H1 (cell line): ENCODE measurements around the gene SPINDOC. TPM values are rescaled to one million over a fixed set of nuclear protein-coding genes. Genes with fewer than 3 reads are reported as not detected.

Experiments used
- CTCF ChIA-PET: fragments of 300-600 bp; sonication (Branson Sonifier 250); formaldehyde crosslinking; loops from one replicate; lab custom pipeline; 2021; ENCODE audit not compliant: partially characterized antibody; lab: Charles Lee
- POLR2A ChIA-PET: fragments of 300-600 bp; sonication (Branson Sonifier 250); formaldehyde crosslinking; loops from one replicate; lab custom pipeline; 2021; ENCODE audit warnings: inconsistent platforms; ENCODE audit not compliant: partially characterized antibody; lab: Charles Lee
- DNase-seq, 2 experiments: peaks; one replicate each; pipeline versions ENCODE4 v3.0.0 to v3.0.0-alpha.2; 2010 to 2022; ENCODE audit warnings: low spot score in 2 of 2, low read depth in 1 of 2, mixed read lengths in 1 of 2
- FAIRE-seq: peaks from 2 replicates; lab custom pipeline; 2011; peaks lifted over from hg19 to GRCh38; lab: Jason Lieb, UNC
- H2AFZ ChIP-seq: 2 replicates; pipeline ENCODE4 v1.8.1; 2012; ENCODE audit warnings: low read length, inconsistent platforms
- H2AK5ac ChIP-seq: 2 replicates; pipeline ENCODE4 v1.6.1; 2013; ENCODE audit warnings: low read depth, low read length
- H2BK120ac ChIP-seq: replicated peaks from 2 replicates; pipeline ENCODE3; 2013; ENCODE audit warnings: low read depth, low read length, inconsistent platforms
- H2BK12ac ChIP-seq: 2 replicates; pipeline ENCODE4 v1.6.1; 2013; ENCODE audit warnings: low read depth, low read length
- H2BK15ac ChIP-seq: 2 replicates; pipeline ENCODE4 v1.6.1; 2013; ENCODE audit warnings: low read length
- H2BK20ac ChIP-seq: 2 replicates; pipeline ENCODE4 v1.6.1; 2013; ENCODE audit warnings: low read length
- H2BK5ac ChIP-seq: 2 replicates; pipeline ENCODE4 v1.6.1; 2013; ENCODE audit warnings: low read depth, low read length
- H3K14ac ChIP-seq: 2 replicates; pipeline ENCODE4 v1.6.1; 2013; ENCODE audit warnings: inconsistent platforms; ENCODE audit not compliant: insufficient read length
- H3K18ac ChIP-seq: 2 replicates; pipeline ENCODE4 v1.6.1; 2013; ENCODE audit warnings: low read length; ENCODE audit errors: extremely low read depth
- H3K23ac ChIP-seq: 2 replicates; pipeline ENCODE4 v1.6.1; 2013; ENCODE audit warnings: inconsistent platforms; ENCODE audit not compliant: insufficient read length
- H3K23me2 ChIP-seq: 2 replicates; pipeline ENCODE4 v1.6.1; 2013; ENCODE audit warnings: low read depth, low read length
- H3K27ac ChIP-seq: 2 replicates; pipeline ENCODE4 v1.6.1; 2011; ENCODE audit warnings: low read depth, low read length, inconsistent platforms
- H3K27me3 ChIP-seq, 4 experiments: replicated peaks in 1 of 4; 1 replicate in 1 of 4; 2 replicates in 3 of 4; pipeline versions ENCODE4 v1.6.1 to v1.8.1; 2011 to 2013; ENCODE audit warnings: low read length in 3 of 4, mild to moderate bottlenecking in 3 of 4, inconsistent platforms in 2 of 4, mixed read lengths in 2 of 4, moderate library complexity in 1 of 4; ENCODE audit not compliant: control insufficient read depth in 3 of 4, insufficient read depth in 3 of 4; ENCODE audit errors: extremely low read depth in 1 of 4
- H3K36me3 ChIP-seq, 4 experiments: 2 replicates each; pipeline versions ENCODE4 v1.6.1 to v1.8.1; 2011 to 2013; ENCODE audit warnings: mild to moderate bottlenecking in 4 of 4, low read length in 3 of 4, moderate library complexity in 2 of 4, control low read depth in 1 of 4, inconsistent platforms in 1 of 4; ENCODE audit not compliant: insufficient read depth in 4 of 4, control insufficient read depth in 2 of 4
- H3K4ac ChIP-seq: replicated peaks from 2 replicates; pipeline ENCODE3; 2013; ENCODE audit warnings: low read length, low read depth, mixed read lengths, inconsistent platforms; ENCODE audit not compliant: insufficient read length
- H3K4me1 ChIP-seq, 4 experiments: replicated peaks in 1 of 4; 1 replicate in 1 of 4; 2 replicates in 3 of 4; pipeline versions ENCODE4 v1.6.1 to v1.8.1; 2011 to 2013; ENCODE audit warnings: low read length in 3 of 4, inconsistent platforms in 2 of 4, mixed read lengths in 1 of 4; ENCODE audit not compliant: insufficient read depth in 4 of 4, control insufficient read depth in 3 of 4
- H3K4me2 ChIP-seq, 2 experiments: 2 replicates each; pipeline versions ENCODE4 v1.6.1 to v1.8.1; 2011 to 2013; ENCODE audit warnings: low read depth in 2 of 2, low read length in 2 of 2, control low read depth in 1 of 2, inconsistent platforms in 1 of 2, mild to moderate bottlenecking in 1 of 2; ENCODE audit not compliant: insufficient read depth in 1 of 2
- H3K4me3 ChIP-seq, 4 experiments: fragments of 200-600, 300-600 bp in 1 of 4; sonication (generic), shearing (Covaris generic), sonication (Bioruptor Twin) in 1 of 4; 2 replicates each; pipeline versions ENCODE4 v1.5.1 to v1.8.1; 2011 to 2016; ENCODE audit warnings: low read length in 4 of 4, low read depth in 3 of 4, control low read depth in 2 of 4, inconsistent platforms in 2 of 4, mild to moderate bottlenecking in 2 of 4, mixed read lengths in 1 of 4, moderate library complexity in 1 of 4; ENCODE audit not compliant: insufficient read depth in 2 of 4; ENCODE audit errors: extremely low read depth in 1 of 4
- H3K56ac ChIP-seq: replicated peaks from 2 replicates; pipeline ENCODE3; 2013; ENCODE audit warnings: low read depth, mild to moderate bottlenecking, mixed read lengths, low read length, inconsistent platforms; ENCODE audit not compliant: insufficient read length
- H3K79me1 ChIP-seq: 2 replicates; pipeline ENCODE4 v1.6.1; 2013; ENCODE audit warnings: low read depth, low read length, control low read depth
- H3K79me2 ChIP-seq, 2 experiments: 2 replicates each; pipeline versions ENCODE4 v1.6.1 to v1.8.1; 2012 to 2013; ENCODE audit warnings: low read length in 2 of 2, mild to moderate bottlenecking in 2 of 2, inconsistent platforms in 1 of 2; ENCODE audit not compliant: insufficient read depth in 2 of 2, control insufficient read depth in 1 of 2
- H3K9ac ChIP-seq, 4 experiments: replicated peaks in 1 of 4; 1 replicate in 1 of 4; 2 replicates in 3 of 4; pipeline versions ENCODE4 v1.6.1 to v1.8.1; 2011 to 2013; ENCODE audit warnings: low read depth in 3 of 4, low read length in 3 of 4, control low read depth in 2 of 4, mild to moderate bottlenecking in 2 of 4, moderate library complexity in 2 of 4, inconsistent platforms in 1 of 4; ENCODE audit errors: extremely low read depth in 1 of 4
- H3K9me3 ChIP-seq, 2 experiments: 2 replicates each; pipeline versions ENCODE4 v1.6.1 to v1.8.1; 2012 to 2013; ENCODE audit warnings: mild to moderate bottlenecking in 2 of 2, moderate library complexity in 2 of 2, control low read depth in 1 of 2, inconsistent platforms in 1 of 2, low read depth in 1 of 2, low read length in 1 of 2, mixed read lengths in 1 of 2; ENCODE audit not compliant: insufficient read depth in 2 of 2
- H4K20me1 ChIP-seq, 2 experiments: replicated peaks in 1 of 2; 2 replicates each; pipeline versions ENCODE3 to v1.8.1; 2011 to 2013; ENCODE audit warnings: inconsistent platforms in 2 of 2, low read length in 2 of 2, mild to moderate bottlenecking in 1 of 2; ENCODE audit not compliant: insufficient read depth in 2 of 2, control insufficient read depth in 1 of 2
- H4K5ac ChIP-seq: 2 replicates; pipeline ENCODE4 v1.6.1; 2013; ENCODE audit warnings: low read length, low read depth, mixed read lengths, inconsistent platforms; ENCODE audit not compliant: insufficient read length
- H4K8ac ChIP-seq: 2 replicates; pipeline ENCODE4 v1.8.0; 2013; ENCODE audit warnings: mild to moderate bottlenecking, moderate library complexity, low read length, inconsistent platforms; ENCODE audit not compliant: insufficient read depth; ENCODE audit errors: extremely low read depth
- H4K91ac ChIP-seq: replicated peaks from 2 replicates; pipeline ENCODE3; 2013; ENCODE audit warnings: low read length, mixed read lengths, inconsistent platforms; ENCODE audit not compliant: insufficient read length
- BACH1 ChIP-seq: IDR thresholded peaks from 2 replicates; pipeline ENCODE4 v1.6.1; 2012; ENCODE audit warnings: low read length, improper control_type of control experiment
- CBX8 ChIP-seq: fragments of 300-800, 300-1000 bp; sonication (generic); IDR thresholded peaks from 2 replicates; pipeline ENCODE4 v1.7.1; 2016; ENCODE audit warnings: low read depth, low read length, borderline replicate concordance
- CEBPB ChIP-seq: IDR thresholded peaks from 2 replicates; pipeline ENCODE4 v1.6.1; 2012; ENCODE audit warnings: low read depth, low read length
- CTBP2 ChIP-seq: IDR thresholded peaks from 2 replicates; pipeline ENCODE4 v1.7.0; 2011; ENCODE audit warnings: borderline replicate concordance, mild to moderate bottlenecking, moderate library complexity, mixed read lengths, low read length; ENCODE audit not compliant: insufficient read depth, insufficient read length
- EGR1 ChIP-seq: IDR thresholded peaks from 2 replicates; pipeline ENCODE4 v1.6.1; 2011; ENCODE audit warnings: low read depth, low read length, borderline replicate concordance
- FOSL1 ChIP-seq: IDR thresholded peaks from 2 replicates; pipeline ENCODE4 v1.6.1; 2011; ENCODE audit warnings: mild to moderate bottlenecking, low read depth, low read length, moderate library complexity; ENCODE audit not compliant: insufficient read depth
- JUND ChIP-seq: IDR thresholded peaks from 2 replicates; pipeline ENCODE4 v1.6.1; 2011; ENCODE audit warnings: mild to moderate bottlenecking, improper control_type of control experiment, low read length
- MAFK ChIP-seq: IDR thresholded peaks from 2 replicates; pipeline ENCODE4 v1.6.1; 2012; ENCODE audit warnings: low read depth, mild to moderate bottlenecking, improper control_type of control experiment, low read length
- RXRA ChIP-seq: IDR thresholded peaks from 2 replicates; pipeline ENCODE4 v1.6.1; 2011; ENCODE audit warnings: low read depth, mild to moderate bottlenecking, low read length, moderate library complexity; ENCODE audit not compliant: insufficient read depth
- SAP30 ChIP-seq: fragments of 300-600 bp; sonication (generic); IDR thresholded peaks from 2 replicates; pipeline ENCODE4 v1.7.1; 2012; ENCODE audit warnings: low read length, moderate library complexity, mild to moderate bottlenecking, inconsistent platforms; ENCODE audit not compliant: insufficient read depth, insufficient replicate concordance
- SP1 ChIP-seq: IDR thresholded peaks from 2 replicates; pipeline ENCODE4 v1.6.1; 2011; ENCODE audit warnings: low read depth, low read length
- SP2 ChIP-seq: IDR thresholded peaks from 2 replicates; pipeline ENCODE4 v1.6.1; 2012; ENCODE audit warnings: mild to moderate bottlenecking, low read length, inconsistent platforms
- SP4 ChIP-seq: IDR thresholded peaks from 2 replicates; pipeline ENCODE4 v1.6.1; 2012; ENCODE audit warnings: low read length, inconsistent platforms
- ZNF274 ChIP-seq: IDR thresholded peaks from 2 replicates; pipeline ENCODE4 v1.7.0; 2012; ENCODE audit warnings: low read length, borderline replicate concordance; ENCODE audit errors: extremely low read depth
- WGBS, 2 experiments: shearing (Covaris generic) in 1 of 2; methylation state at CpG; one replicate each; pipeline versions ENCODE4 v1.1.6 to v1.1.7; 2013 to 2015; ENCODE audit warnings: low lambda C conversion rate in 2 of 2, mixed read lengths in 2 of 2, inconsistent platforms in 1 of 2, low coverage in 1 of 2, missing lambda C conversion rate in 1 of 2; ENCODE audit not compliant: insufficient replicate concordance in 2 of 2, insufficient coverage in 1 of 2, insufficient read length in 1 of 2; ENCODE audit errors: extremely low coverage in 1 of 2, missing lambda C conversion rate in 1 of 2; 5-methylcytosine and 5-hydroxymethylcytosine counted together
- polyA plus RNA-seq, 7 experiments: library from polyadenylated mRNA; depleted of rRNA in 3 of 7; stranded (reverse) in 5 of 7; unstranded in 2 of 7; fragments of >200 nt in 5 of 7; fragments of 200-250 nt in 2 of 7; gene quantifications; 1 replicate in 5 of 7; 2 replicates in 1 of 7; 4 replicates in 1 of 7; pipeline versions ENCODE4 v1.2.1 to v1.2.3, GENCODE V29; 2011 to 2013; ENCODE audit warnings: missing spikeins in 2 of 7, mixed read lengths in 2 of 7
- total RNA-seq: library from RNA; stranded (reverse); fragmentation: NEBNext Ultra II Directional; extraction: Animal tissue kit (Norgen Biotek cat#: 25700); gene quantifications from 2 replicates; pipeline ENCODE4 v1.2.1, GENCODE V29; 2021

The SPINDOC gene
- total and polyA plus RNA-seq, 2 of the 8 experiments (the other 6 are each of a cell fraction or from before 2014, with no cell fraction given): 78.7 to 99.7 TPM

DNA sequence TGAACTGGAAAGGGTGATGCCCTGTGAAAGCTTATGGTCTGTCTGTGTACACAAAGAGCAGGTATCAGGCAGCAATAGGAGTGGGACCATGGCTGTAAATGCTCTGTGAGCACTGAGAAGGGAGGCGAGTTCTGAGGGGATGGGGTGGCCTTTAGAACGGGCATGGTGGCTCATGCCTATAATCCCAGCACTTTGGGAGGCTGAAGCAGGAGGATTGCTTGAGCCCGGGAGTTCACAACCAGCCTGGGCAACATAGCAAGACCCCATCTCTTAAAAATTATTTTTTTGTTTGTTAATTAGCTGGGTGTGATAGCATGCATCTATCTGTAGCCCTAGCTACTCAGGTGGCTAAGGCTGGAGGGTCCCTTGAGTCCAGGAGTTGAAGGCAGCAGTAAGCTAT is 3.5 kb downstream of the SPINDOC start:
- FAIRE-seq (no peak), DNase-seq (no peak)
- peak overlapping the region; percentile 30; the same call in 1 of the 2 replicates for H2BK5ac ChIP-seq
- no peak overlapping the region for H3K18ac ChIP-seq
- no peak overlapping the region for H2AK5ac ChIP-seq
- H3K4me3 ChIP-seq: no peak overlapping the region
- no peaks in the 10 kb centered on the region; a peak in 1 of 7 replicates for H3K27me3 ChIP-seq
- no peak overlapping the region for H4K5ac ChIP-seq
- peaks cover 29% of the 10 kb centered on the region for H3K79me1 ChIP-seq
- H3K79me2 ChIP-seq: peaks cover 16 to 45% of the 10 kb centered on the region in 2 experiments
- H3K36me3 ChIP-seq: peaks cover 36 to 54% (median 48%) of the 10 kb centered on the region in 4 experiments
- H2BK15ac ChIP-seq: no peak overlapping the region
- peaks cover 17 to 32% of the 10 kb centered on the region in 2 experiments for H4K20me1 ChIP-seq
- H3K23ac ChIP-seq: no peak overlapping the region
- 93% methylated on average over 3 of the region's 3 CpGs; no CpG with 5 or more reads in 1 of the 2 experiments for WGBS, 2 experiments
- H3K4me1 ChIP-seq: peaks cover 4 to 16% (median 9%) of the 10 kb centered on the region in 4 experiments; a peak in 6 of 7 replicates
- no peak overlapping the region for H4K8ac ChIP-seq
- H2BK12ac ChIP-seq: no peak overlapping the region
- H3K4ac ChIP-seq: no peak overlapping the region
- H3K9ac ChIP-seq: no peak overlapping the region
- H4K91ac ChIP-seq: no peak overlapping the region
- POLR2A ChIA-PET: interaction anchor here (0.9 to 9.0 kb wide), 7 partner anchors 12 to 162 kb away, joined by 3 to 85 read pairs (median 3); partner anchors contain the start of gene ZFTA
- no peak overlapping the region for H3K14ac ChIP-seq
- peaks cover 13% of the 10 kb centered on the region; the same call in 1 of the 2 replicates for H3K23me2 ChIP-seq
- no peak overlapping the region for H3K27ac ChIP-seq
- H2BK120ac ChIP-seq: no peak overlapping the region
- H3K9me3 ChIP-seq: no peaks in the 10 kb centered on the region
- no peak overlapping the region for H2AFZ ChIP-seq
- H3K4me2 ChIP-seq: no peak overlapping the region
- H2BK20ac ChIP-seq: no peak overlapping the region
- H3K56ac ChIP-seq: no peak overlapping the region
- CTCF ChIA-PET: interaction anchor here (0.7 to 4.3 kb wide), 4 partner anchors 13 to 1076 kb away, joined by 3 to 17 read pairs (median 5); no protein-coding TSS in a partner anchor
- no peak for TF ChIP-seq JUND
- no peak for TF ChIP-seq CEBPB
- TF ChIP-seq EGR1: no peak
- TF ChIP-seq MAFK: no peak
- TF ChIP-seq SAP30: no peak
- TF ChIP-seq SP2: no peak
- no peak for TF ChIP-seq CTBP2
- no peak for TF ChIP-seq BACH1
- no peak for TF ChIP-seq SP1
- no peak for TF ChIP-seq SP4
- no peak for TF ChIP-seq RXRA
- TF ChIP-seq ZNF274: no peak
- no peak for TF ChIP-seq FOSL1
- TF ChIP-seq CBX8: no peak
